GM12878 (cell line): Measurements from ENCODE around the gene PDSS1. TPM values are rescaled to one million over a fixed set of nuclear protein-coding genes. Genes with fewer than 3 reads are reported as not detected.

Source experiments
- ATAC-seq: fragments of 200-7000 bp; cut with Tn5 transposase; 3 replicates; pipeline ENCODE4 v1.9.1; 2020; ENCODE audit warnings: mild to moderate bottlenecking, moderate library complexity
- BruUV-seq: library from RNA; stranded (reverse); fragments of 400-500 nt; replicated peaks from 2 replicates; lab custom pipeline; 2021; lab: Mats Ljungman, UMichigan
- CTCF ChIA-PET: fragments of 300-600 bp; sonication (Branson Sonifier 250); formaldehyde crosslinking; extraction: SDS; loops from one replicate; lab custom pipeline; 2021; ENCODE audit warnings: inconsistent platforms; lab: Yijun Ruan, JAX
- POLR2A ChIA-PET: fragments of 350-600 bp; formaldehyde crosslinking; extraction: SDS; loops from one replicate; lab custom pipeline; 2021; ENCODE audit warnings: inconsistent platforms; lab: Charles Lee
- RAD21 ChIA-PET: fragments of 300-600 bp; sonication (Branson Sonifier 250); formaldehyde crosslinking; loops from one replicate; lab custom pipeline; 2023; ENCODE audit warnings: antibody characterized with exemption; ENCODE audit not compliant: unreplicated experiment; lab: Charles Lee
- SMC1A ChIA-PET: fragments of 300-600 bp; sonication (Branson Sonifier 250); formaldehyde crosslinking; loops from one replicate; lab custom pipeline; 2023; ENCODE audit not compliant: unreplicated experiment, uncharacterized antibody; lab: Charles Lee
- DNase-seq: peaks from one replicate; pipeline ENCODE4 v3.0.0-alpha.2; 2011; ENCODE audit warnings: low read depth, low spot score
- FAIRE-seq: peaks from 3 replicates; lab custom pipeline; 2011; peaks lifted over from hg19 to GRCh38; lab: Jason Lieb, UNC
- H2AFZ ChIP-seq: 2 replicates; pipeline ENCODE4 v1.6.0; 2011; ENCODE audit warnings: low read depth, low read length, control low read depth; ENCODE audit not compliant: control insufficient read depth
- H3K27ac ChIP-seq: 2 replicates; pipeline ENCODE4 v1.5.1; 2011; ENCODE audit warnings: control low read depth; ENCODE audit not compliant: control insufficient read depth, insufficient read depth
- H3K27me3 ChIP-seq, 2 experiments: replicated peaks in 1 of 2; 2 replicates each; pipeline versions ENCODE4 v1.6.0 to v1.6.1; 2011; ENCODE audit warnings: low read length in 1 of 2; ENCODE audit not compliant: control insufficient read depth in 2 of 2, insufficient read depth in 2 of 2
- H3K36me3 ChIP-seq, 2 experiments: 2 replicates each; pipeline ENCODE4 v1.5.1; 2011; ENCODE audit warnings: low read length in 1 of 2; ENCODE audit not compliant: control insufficient read depth in 2 of 2, insufficient read depth in 2 of 2
- H3K4me1 ChIP-seq: 2 replicates; pipeline ENCODE4 v1.6.1; 2011; ENCODE audit warnings: mild to moderate bottlenecking, low read length, moderate library complexity, mixed read lengths; ENCODE audit not compliant: control insufficient read depth, insufficient read depth
- H3K4me2 ChIP-seq: 2 replicates; pipeline ENCODE4 v1.6.0; 2011; ENCODE audit warnings: control low read depth; ENCODE audit not compliant: control insufficient read depth, insufficient read depth
- H3K4me3 ChIP-seq: fragments of 200-600 bp; sonication (generic); 2 replicates; pipeline ENCODE4 v1.5.1; 2016
- H3K79me2 ChIP-seq: 2 replicates; pipeline ENCODE4 v1.6.0; 2011; ENCODE audit warnings: low read length; ENCODE audit not compliant: control insufficient read depth, insufficient read depth
- H3K9ac ChIP-seq: 2 replicates; pipeline ENCODE4 v1.8.0; 2011; ENCODE audit warnings: low read length, control low read depth, mixed read lengths; ENCODE audit not compliant: control insufficient read depth, insufficient read depth
- H3K9me3 ChIP-seq: replicated peaks from 3 replicates; pipeline ENCODE4 v1.5.1; 2011; ENCODE audit warnings: mild to moderate bottlenecking, low read length; ENCODE audit not compliant: control insufficient read depth, insufficient read depth
- H4K20me1 ChIP-seq: 2 replicates; pipeline ENCODE4 v1.6.0; 2011; ENCODE audit not compliant: control insufficient read depth, insufficient read depth
- CBX3 ChIP-seq: fragments of 200-600 bp; sonication (generic); IDR thresholded peaks from 2 replicates; pipeline ENCODE4 v1.6.1; 2016; ENCODE audit warnings: low read depth, borderline replicate concordance
- CREM ChIP-seq: IDR thresholded peaks from 2 replicates; pipeline ENCODE4 v1.6.1; 2014; ENCODE audit warnings: antibody characterized with exemption, low read depth
- CTCF ChIP-seq, 3 experiments: IDR thresholded peaks in 2 of 3; conservative IDR thresholded peaks in 1 of 3; 2 replicates each; pipeline ENCODE4 v1.5.1; 2011; ENCODE audit warnings: low read depth in 3 of 3, low read length in 3 of 3, mild to moderate bottlenecking in 3 of 3, control low read depth in 2 of 3, moderate library complexity in 2 of 3, inconsistent platforms in 1 of 3, mixed read lengths in 1 of 3; ENCODE audit not compliant: control insufficient read depth in 2 of 3, insufficient read depth in 1 of 3; ENCODE audit errors: extremely low read depth in 1 of 3
- FOXK2 ChIP-seq: fragments of 450-650 bp; IDR thresholded peaks from 2 replicates; pipeline ENCODE4 v1.6.1; 2017; ENCODE audit warnings: mild to moderate bottlenecking, moderate library complexity
- MTA3 ChIP-seq: IDR thresholded peaks from 2 replicates; pipeline ENCODE4 v1.6.1; 2012; ENCODE audit warnings: low read length, inconsistent platforms, borderline replicate concordance
- PAX8 ChIP-seq: fragments of 450-650 bp; IDR thresholded peaks from 2 replicates; pipeline ENCODE4 v1.6.1; 2017; ENCODE audit warnings: mild to moderate bottlenecking, moderate library complexity
- RUNX3 ChIP-seq: IDR thresholded peaks from 2 replicates; pipeline ENCODE4 v1.6.1; 2012; ENCODE audit warnings: low read length, inconsistent platforms
- TBL1XR1 ChIP-seq: IDR thresholded peaks from 2 replicates; pipeline ENCODE4 v1.6.1; 2012; ENCODE audit warnings: low read depth, low read length, improper control_type of control experiment
- ZNF592 ChIP-seq: fragments of 450-650 bp; IDR thresholded peaks from 2 replicates; pipeline ENCODE4 v1.6.1; 2017; ENCODE audit warnings: mild to moderate bottlenecking, moderate library complexity
- WGBS: methylation state at CpG from one replicate; pipeline ENCODE4 v1.1.6; 2016; ENCODE audit warnings: low lambda C conversion rate; ENCODE audit not compliant: insufficient replicate concordance, insufficient coverage; ENCODE audit errors: missing lambda C conversion rate; 5-methylcytosine and 5-hydroxymethylcytosine counted together
- in situ Hi-C: fragments of 300-500 bp; cut with MboI; formaldehyde crosslinking; loops from 9 replicates; pipeline ENCODE4 v1.14.3; 2018; ENCODE audit warnings: mixed read lengths
- intact Hi-C: fragments of 100-400 bp; cut with micrococcal nuclease; formaldehyde crosslinking; loops from one replicate; pipeline ENCODE4 v1.14.2; 2022; ENCODE audit not compliant: unreplicated experiment
- polyA plus RNA-seq, 11 experiments: library from polyadenylated mRNA; depleted of rRNA in 4 of 11; unstranded in 6 of 11; stranded (reverse) in 5 of 11; fragments of >200 nt; fragmentation: Nextera tagmentation in 4 of 11; fragmentation: Illumina TruSeq in 1 of 11; extraction: Ambion mirVana in 4 of 11; extraction: Trizol in 1 of 11; gene quantifications; 1 replicate in 1 of 11; 2 replicates in 10 of 11; pipeline versions ENCODE4 v1.2.1 to v1.2.3, GENCODE V29; 2011 to 2016; ENCODE audit warnings: inconsistent platforms in 2 of 11, missing spikeins in 2 of 11, low read depth in 1 of 11
- total RNA-seq, 4 experiments: library from RNA; depleted of rRNA in 3 of 4; stranded (reverse); fragments of >200 nt in 3 of 4; fragmentation: Illumina TruSeq in 1 of 4; extraction: Trizol in 1 of 4; gene quantifications; 2 replicates each; pipeline versions ENCODE4 v1.2.1 to v1.2.3, GENCODE V29; 2013 to 2021

PDSS1 gene
- total and polyA plus RNA-seq, 10 of the 15 experiments (the other 5 are each of a cell fraction or from before 2014, with no cell fraction given): 12.2 to 48.2 (median 35.9) TPM

DNA sequence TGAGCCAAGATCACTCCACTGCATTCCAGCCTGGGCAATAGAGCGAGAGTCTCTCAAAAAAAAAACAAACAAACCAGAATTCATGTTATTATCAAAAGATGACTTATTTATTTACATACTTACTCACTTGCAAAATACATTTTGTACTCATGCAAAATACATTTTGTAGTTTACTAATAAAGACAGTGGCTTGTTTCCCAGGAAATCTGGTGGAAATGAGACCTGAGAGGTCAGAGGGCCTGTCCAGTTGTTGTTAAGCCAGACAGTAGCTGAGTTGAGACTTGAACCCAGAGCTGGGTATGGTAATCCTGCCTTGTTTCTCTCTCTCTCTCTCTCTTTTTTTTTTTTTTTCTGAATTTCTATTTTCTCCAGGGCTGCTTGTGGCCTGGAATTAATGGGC lies 29.5 kb downstream of the PDSS1 start:
- CTCF ChIA-PET: interaction anchor here (0.6 to 6.0 kb wide), 46 partner anchors 9 to 818 kb away, joined by 3 to 252 read pairs (median 5); partner anchors contain the start of genes ABI1 and YME1L1

DNA sequence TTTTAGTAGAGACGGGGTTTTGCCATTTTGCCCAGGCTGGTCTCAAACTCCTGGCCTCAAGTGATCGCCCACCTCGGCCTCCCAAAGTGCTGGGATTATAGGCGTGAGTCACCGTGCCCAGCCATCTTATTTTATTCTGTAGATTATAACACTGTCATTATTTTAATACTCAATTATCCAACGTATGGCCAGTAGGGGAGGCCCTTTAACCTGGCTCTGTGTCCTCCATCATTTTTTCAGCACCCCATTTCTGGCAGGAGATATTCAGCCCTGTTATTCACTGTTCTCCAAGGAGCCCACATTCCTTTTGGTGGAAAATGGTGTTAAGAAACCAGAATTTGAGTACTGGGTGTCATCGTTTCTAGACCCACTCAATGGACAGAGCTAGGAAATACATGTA lies 31.5 kb downstream of the PDSS1 start:
- no peak overlapping the region for H2AFZ ChIP-seq
- ChIA-PET POLR2A (interaction anchor here (0.6 to 0.7 kb wide), 4 partner anchors 19 to 513 kb away, joined by 3 to 7 read pairs (median 3); no protein-coding TSS in a partner anchor), SMC1A (interaction anchor here (0.7 to 7.5 kb wide), 4 partner anchors 29 to 153 kb away, joined by 3 to 220 read pairs (median 6); no protein-coding TSS in a partner anchor), CTCF (interaction anchor here (0.5 to 6.0 kb wide), 10 partner anchors 7 to 601 kb away, joined by 3 to 252 read pairs (median 4); partner anchors contain the start of gene ABI1), RAD21 (interaction anchor here (0.8 to 6.5 kb wide), 5 partner anchors 26 to 153 kb away, joined by 3 to 175 read pairs (median 6); no protein-coding TSS in a partner anchor)
- H3K36me3 ChIP-seq: peaks cover 6 to 29% of the 10 kb centered on the region in 2 experiments; a peak in 3 of 4 replicates
- H3K4me2 ChIP-seq: no peak overlapping the region
- no peaks in the 10 kb centered on the region for H4K20me1 ChIP-seq
- ATAC-seq (no peak), DNase-seq (no peak), FAIRE-seq (no peak)
- H3K4me1 ChIP-seq: no peaks in the 10 kb centered on the region
- no peak overlapping the region for H3K4me3 ChIP-seq
- WGBS: 94% methylated on average over 7 of the region's 7 CpGs
- H3K27me3 ChIP-seq: no peaks in the 10 kb centered on the region
- intact Hi-C loops: no loop called here
- in situ Hi-C loops: loop anchor here (5.0 to 10.0 kb wide), 2 partner anchors 148 to 394 kb away; no protein-coding TSS in a partner anchor
- no peak overlapping the region for H3K9ac ChIP-seq
- H3K79me2 ChIP-seq: no peaks in the 10 kb centered on the region
- BruUV-seq: no TSS peak
- no peak overlapping the region for H3K27ac ChIP-seq
- no peaks in the 10 kb centered on the region for H3K9me3 ChIP-seq
- TF ChIP-seq CBX3: no peak
- TF ChIP-seq CREM: no peak
- no peak for TF ChIP-seq FOXK2
- no peak for TF ChIP-seq TBL1XR1
- TF ChIP-seq CTCF (IDR thresholded peaks at IDR 0.05 in 2 of 3, conservative IDR thresholded peaks at IDR 0.05 in 1 of 3; ENCODE audit: control insufficient read depth in 2 of 3, extremely low read depth in 1 of 3, insufficient read depth in 1 of 3, low read depth in 3 of 3, low read length in 3 of 3): peak; percentile 23 to 32 (median 24); a peak in 4 of 6 replicates
- no peak for TF ChIP-seq ZNF592
- no peak for TF ChIP-seq PAX8

More for the DNA sequence above, 29.5 kb downstream of the PDSS1 start:
- in situ Hi-C loops: loop anchor here (5.0 to 10.0 kb wide), 2 partner anchors 150 to 392 kb away; no protein-coding TSS in a partner anchor
- ChIA-PET POLR2A (interaction anchor here (0.5 to 1.1 kb wide), 4 partner anchors 8 to 155 kb away, joined by 4 to 9 read pairs (median 4); no protein-coding TSS in a partner anchor), SMC1A (interaction anchor here (0.8 to 7.5 kb wide), 27 partner anchors 9 to 515 kb away, joined by 3 to 220 read pairs (median 5); partner anchors contain the start of gene ABI1), RAD21 (interaction anchor here (0.8 to 6.5 kb wide), 18 partner anchors 9 to 851 kb away, joined by 3 to 175 read pairs (median 8); partner anchors contain the start of gene ABI1)
- H2AFZ ChIP-seq: no peak overlapping the region
- no peak overlapping the region for H3K9ac ChIP-seq
- H3K27me3 ChIP-seq: no peaks in the 10 kb centered on the region
- ATAC-seq: no peak
- H3K4me2 ChIP-seq: no peak overlapping the region
- H3K4me3 ChIP-seq: no peak overlapping the region
- BruUV-seq: no TSS peak
- 88% methylated on average over 1 of the region's 1 CpG for WGBS
- H3K4me1 ChIP-seq: no peaks in the 10 kb centered on the region
- no peak overlapping the region for H3K27ac ChIP-seq
- no peaks in the 10 kb centered on the region for H3K79me2 ChIP-seq
- DNase-seq: no peak
- intact Hi-C loops: no loop called here
- TF ChIP-seq MTA3: no peak
- TF ChIP-seq RUNX3: no peak
- H4K20me1 ChIP-seq: no peaks in the 10 kb centered on the region
- peaks cover 3 to 22% of the 10 kb centered on the region in 2 experiments; a peak in 3 of 4 replicates for H3K36me3 ChIP-seq
- no peak for FAIRE-seq
- no peaks in the 10 kb centered on the region for H3K9me3 ChIP-seq
